HG03575 (cell line): ENCODE measurements around the gene SLC43A1.

ENCODE experiments used
- ATAC-seq: cut with Tn5 transposase; IDR thresholded peaks from one replicate; pipeline ENCODE4 v1.9.1; 2021; ENCODE audit not compliant: unreplicated experiment, insufficient number of reproducible peaks, low FRiP score; ENCODE audit errors: extremely low read depth

The SLC43A1 gene

GRCh38 chr11:57483562-57483918, 32.0 kb downstream of the SLC43A1 start:
- no peak for ATAC-seq

DNA sequence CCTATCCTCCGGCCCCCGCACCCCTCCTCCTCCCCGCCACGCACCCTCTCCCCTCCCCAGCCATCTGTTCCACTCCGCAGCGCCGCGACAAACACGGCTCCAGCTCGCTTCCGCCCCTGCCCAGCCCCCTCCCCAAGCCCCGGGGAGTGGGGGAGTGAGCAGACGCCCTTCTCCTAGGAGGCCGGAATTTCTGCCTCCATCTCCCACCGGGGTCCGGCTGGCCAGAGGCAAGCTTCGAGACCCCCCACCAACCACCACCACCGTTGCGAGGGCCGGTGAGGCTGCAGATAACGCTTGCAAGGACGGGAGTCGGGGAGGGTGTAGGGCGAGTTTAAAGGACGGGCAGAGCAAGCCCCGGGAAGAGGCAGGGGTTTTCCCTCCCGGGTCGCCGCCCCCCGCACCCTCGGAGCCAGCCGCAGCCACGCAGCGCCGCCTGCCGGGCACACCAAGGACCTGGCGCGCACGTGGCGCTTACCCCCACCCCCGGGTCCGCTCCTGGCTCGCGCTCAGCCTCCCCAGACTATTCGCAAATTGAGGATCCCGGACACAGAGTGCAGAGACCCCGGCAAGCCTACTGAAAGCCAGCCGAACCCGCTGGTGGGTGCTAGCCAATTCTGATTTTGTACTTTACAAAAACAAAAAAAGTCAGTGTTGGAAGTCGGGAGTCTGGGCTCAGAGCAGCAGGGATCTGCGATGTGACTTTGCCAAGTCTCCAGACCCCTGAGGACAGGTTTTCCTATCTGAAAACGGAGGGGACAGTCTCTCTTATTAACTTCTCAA, 32.5 kb downstream of the SLC43A1 start:
- ATAC-seq = no peak

DNA sequence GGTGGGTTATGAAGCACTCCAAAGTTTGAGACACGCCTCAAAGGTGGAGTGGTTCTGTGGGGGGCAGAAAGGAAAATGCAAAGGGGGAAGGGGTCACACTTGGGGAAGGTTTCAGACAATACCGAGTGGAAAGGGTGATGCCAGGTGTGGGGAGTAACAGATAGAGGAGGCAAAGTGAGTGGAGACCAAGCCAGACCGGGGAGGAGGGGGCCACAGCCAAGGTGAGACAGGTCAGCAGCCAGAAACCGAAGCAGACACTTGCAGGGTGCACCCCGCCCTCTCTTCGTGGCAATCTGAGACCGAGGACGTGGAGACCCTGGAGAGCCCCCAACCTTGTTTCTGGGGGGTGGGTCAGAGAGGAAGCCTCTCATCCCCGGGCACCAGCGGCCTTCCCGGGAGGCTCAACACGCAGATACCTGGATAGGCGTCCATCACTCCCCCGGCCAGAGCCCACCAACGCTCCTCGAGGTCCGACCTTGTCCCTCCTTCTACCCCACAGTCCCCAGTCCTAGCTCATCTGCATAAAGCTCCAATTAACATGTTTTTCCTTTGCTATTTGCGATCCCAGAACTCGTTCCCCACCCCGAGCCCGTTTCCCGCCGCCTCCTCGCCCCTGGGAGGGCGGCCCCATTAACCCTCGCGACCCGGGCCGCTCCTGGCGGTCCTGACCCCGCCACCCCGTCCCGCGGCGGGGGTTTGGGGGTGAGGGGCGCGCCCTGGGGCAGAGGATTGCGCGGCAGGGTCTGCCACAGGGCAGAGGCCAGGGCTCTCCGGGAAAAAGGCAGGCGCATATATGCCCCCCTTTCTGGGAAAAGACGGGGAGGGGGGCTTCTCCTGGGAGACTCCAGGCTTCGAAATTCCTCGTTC, 33.4 kb downstream of the SLC43A1 start:
- no peak for ATAC-seq

DNA sequence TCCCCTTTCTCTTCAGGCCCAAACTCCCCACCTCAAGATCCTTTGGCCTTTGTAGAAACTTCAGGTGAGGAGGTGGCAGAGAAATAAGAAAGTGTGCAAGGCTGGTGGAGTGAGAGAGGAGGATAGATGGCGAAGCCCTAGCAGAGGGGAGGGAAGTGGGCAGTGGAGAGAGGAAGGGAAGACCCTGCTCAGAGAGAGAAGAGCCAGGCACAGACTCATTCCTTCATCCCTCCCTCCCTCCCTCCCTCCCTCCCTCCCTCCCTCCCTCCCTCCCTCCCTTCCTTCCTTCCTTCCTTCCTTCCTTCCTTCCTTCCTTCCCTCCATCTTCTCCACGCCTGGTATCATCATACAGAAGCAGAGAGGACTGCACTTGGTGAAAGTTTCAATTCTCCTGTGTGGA, 34.2 kb downstream of the SLC43A1 start:
- ATAC-seq = no peak

- no peak for ATAC-seq
Observed at GRCh38 chr11:57480409-57481137, 34.9 kb downstream of the SLC43A1 start.

- no peak for ATAC-seq
Observed at GRCh38 chr11:57479911-57480310, 35.6 kb downstream of the SLC43A1 start.

GRCh38 chr11:57479021-57479663, 36.4 kb downstream of the SLC43A1 start:
- no peak for ATAC-seq

- no peak for ATAC-seq
Observed at GRCh38 chr11:57477507-57478189, 37.9 kb downstream of the SLC43A1 start.

DNA sequence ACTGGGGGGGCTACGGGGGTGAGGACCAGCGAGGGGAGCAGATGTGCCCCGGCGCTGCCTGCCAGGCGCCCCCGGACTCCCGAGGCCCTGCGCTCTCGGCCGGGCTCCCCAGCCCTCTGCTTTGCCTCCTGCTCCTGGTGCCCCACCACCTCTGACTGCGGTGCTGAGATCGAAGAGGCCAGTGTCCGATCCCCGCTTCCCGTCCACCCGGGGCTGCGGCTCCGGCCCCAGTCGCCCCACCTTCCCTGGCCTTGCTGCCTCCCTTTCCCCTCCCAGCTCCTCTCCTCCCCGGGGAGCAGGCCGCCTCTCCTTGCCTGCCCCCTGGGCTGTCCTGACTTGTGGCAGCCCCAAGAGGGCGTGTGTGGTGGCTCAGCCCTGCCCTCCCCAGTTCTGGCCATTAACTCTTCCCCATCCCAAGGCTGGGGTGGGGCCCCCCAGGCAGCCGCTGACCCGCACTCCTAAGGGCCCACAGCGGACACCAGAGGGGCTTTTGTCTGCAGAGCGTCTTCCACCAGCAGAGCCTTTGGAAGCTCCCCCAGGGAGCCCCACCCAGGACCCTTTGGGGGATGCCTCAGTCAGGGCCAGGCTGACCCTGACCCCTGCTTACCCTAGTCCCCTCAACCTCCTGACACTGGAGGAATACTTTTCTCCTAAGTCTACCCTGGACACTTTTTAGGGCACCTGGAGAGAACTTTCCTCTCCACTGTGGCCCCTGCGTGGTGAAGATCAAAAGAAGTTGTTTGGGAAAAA, 38.6 kb downstream of the SLC43A1 start:
- no peak for ATAC-seq

GRCh38 chr11:57476047-57476756, 39.3 kb downstream of the SLC43A1 start:
- no peak for ATAC-seq

GRCh38 chr11:57475671-57476046, 39.8 kb downstream of the SLC43A1 start:
- ATAC-seq = no peak

GRCh38 chr11:57475191-57475590, 40.3 kb downstream of the SLC43A1 start:
- ATAC-seq = no peak

- no peak for ATAC-seq
Observed at GRCh38 chr11:57474803-57475115, 40.7 kb downstream of the SLC43A1 start.

DNA sequence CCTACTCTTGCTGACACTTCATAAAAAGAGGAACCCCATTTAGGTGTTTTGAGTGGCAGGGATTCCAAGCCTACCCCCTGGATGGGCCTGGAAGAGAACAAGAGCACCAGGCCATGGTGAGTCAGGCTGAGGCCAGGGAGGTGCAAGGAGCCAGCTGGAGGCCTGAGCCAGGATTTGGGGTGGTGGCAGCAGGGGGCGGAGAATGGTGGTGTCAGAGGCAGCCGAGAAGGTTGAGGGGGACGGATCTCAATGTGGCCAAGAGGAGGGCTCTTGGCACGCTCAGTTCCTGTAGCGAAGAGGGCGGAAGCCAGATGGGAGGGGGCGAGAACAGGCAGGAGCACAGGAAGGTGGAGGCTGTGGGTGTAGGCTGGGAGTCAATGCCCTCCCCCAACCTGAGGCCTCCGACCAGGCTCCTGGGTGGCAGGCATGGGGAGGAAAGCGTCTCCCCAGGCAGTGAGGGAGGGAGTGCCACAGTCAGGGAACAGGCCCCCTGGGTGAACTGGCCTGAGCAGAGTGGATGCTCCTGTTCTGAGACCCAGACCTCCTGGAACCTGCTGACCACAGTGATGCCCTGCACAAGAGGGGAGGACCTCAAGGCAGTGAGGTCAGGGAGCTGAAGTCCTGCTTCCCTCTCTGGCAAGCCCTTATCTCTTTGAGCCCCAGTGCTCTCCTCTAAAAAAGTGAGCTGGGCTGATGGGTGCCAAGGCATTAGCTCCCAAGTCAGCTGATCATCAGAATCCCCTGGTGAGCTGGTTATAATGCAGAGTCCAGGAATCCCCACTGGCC, 41.3 kb downstream of the SLC43A1 start:
- ATAC-seq = peak; percentile 37

DNA sequence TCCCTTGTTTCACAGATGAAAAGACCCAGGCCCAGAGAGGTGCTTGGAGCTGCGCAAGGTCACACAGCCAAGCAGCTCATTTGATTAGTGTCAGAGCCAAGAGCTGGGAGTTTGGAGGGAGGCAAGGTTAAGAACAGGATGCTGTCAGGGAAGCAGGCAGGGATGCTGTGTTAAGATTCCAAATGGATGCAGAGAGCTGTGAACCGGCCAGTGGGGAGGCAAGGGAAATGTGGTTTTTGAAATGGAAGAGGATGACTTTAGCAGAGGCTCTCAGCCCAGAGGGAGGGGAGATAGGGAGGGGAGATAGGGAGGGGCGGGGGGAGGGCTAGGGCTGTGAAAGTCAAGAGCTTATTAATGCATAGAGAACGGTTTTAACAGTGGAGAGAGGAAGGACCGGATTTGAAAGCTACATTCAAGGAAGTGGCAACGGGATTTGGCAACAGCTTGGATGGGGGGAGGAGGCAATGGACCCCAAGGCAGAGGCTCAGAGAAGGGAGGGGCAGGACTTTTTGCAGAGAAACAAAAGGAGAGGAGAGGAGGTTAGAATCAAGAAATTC, 42.1 kb downstream of the SLC43A1 start:
- ATAC-seq = no peak

GRCh38 chr11:57471496-57471895, 44.0 kb downstream of the SLC43A1 start:
- no peak for ATAC-seq

DNA sequence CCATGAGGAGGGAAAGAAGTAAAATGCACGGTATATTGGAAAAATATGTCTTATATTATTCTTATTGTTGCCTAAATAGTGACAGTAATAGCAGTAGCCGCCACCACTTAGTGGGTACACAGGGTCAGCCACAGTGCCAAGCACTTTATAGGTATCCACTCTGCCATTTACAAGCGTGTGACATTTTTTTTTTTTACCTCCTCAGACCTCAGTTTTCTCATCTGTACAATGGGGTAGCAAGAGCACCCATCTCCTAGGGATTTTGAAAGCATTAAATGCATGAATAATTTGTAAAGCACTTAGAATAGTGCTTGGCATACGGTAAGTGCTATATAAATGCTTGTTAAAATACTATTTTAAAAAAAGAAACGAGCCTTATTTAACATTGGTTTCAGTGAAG, 46.2 kb downstream of the SLC43A1 start:
- ATAC-seq = no peak
